WTC11 (cell line): Measurements from ENCODE around the gene PHF13. TPM values are rescaled to one million over a fixed set of nuclear protein-coding genes. Genes with fewer than 3 reads are reported as not detected.

Experiments used
- ATAC-seq: fragments of 200-7000 bp; cut with Tn5 transposase; 2 replicates; pipeline ENCODE4 v1.10.0; 2021; ENCODE audit warnings: mild to moderate bottlenecking, moderate library complexity
- CTCF ChIA-PET: fragments of 300-600 bp; sonication (Branson Sonifier 250); formaldehyde crosslinking; loops from one replicate; lab custom pipeline; 2021; ENCODE audit warnings: antibody characterized with exemption; lab: Charles Lee
- POLR2A ChIA-PET: fragments of 350-600 bp; sonication (Branson Sonifier 250); formaldehyde crosslinking; loops from one replicate; lab custom pipeline; 2021; ENCODE audit warnings: antibody characterized with exemption; lab: Charles Lee
- DNase-seq: peaks from one replicate; pipeline ENCODE4 v3.0.0; 2021; ENCODE audit warnings: low spot score
- H3K27ac Mint-ChIP-seq: 2 replicates; pipeline ENCODE4 v1.8.0; 2021; ENCODE audit warnings: mixed read lengths
- H3K27me3 Mint-ChIP-seq: 2 replicates; pipeline ENCODE4 v1.8.0; 2021; ENCODE audit warnings: low read depth, mild to moderate bottlenecking, moderate library complexity, mixed read lengths
- H3K36me3 Mint-ChIP-seq: 2 replicates; pipeline ENCODE4 v1.8.0; 2021; ENCODE audit warnings: mixed read lengths
- H3K4me1 Mint-ChIP-seq: 2 replicates; pipeline ENCODE4 v1.8.0; 2022; ENCODE audit warnings: mixed read lengths
- H3K4me3 Mint-ChIP-seq: 2 replicates; pipeline ENCODE4 v1.8.0; 2021; ENCODE audit warnings: mild to moderate bottlenecking, moderate library complexity, mixed read lengths
- H3K9me3 Mint-ChIP-seq: 2 replicates; pipeline ENCODE4 v1.8.0; 2021; ENCODE audit warnings: mixed read lengths
- ATF1 ChIP-seq: sonication (generic); formaldehyde crosslinking; IDR thresholded peaks from 2 replicates; pipeline ENCODE4 v1.8.1; 2023; ENCODE audit warnings: mild to moderate bottlenecking, moderate library complexity, missing genetic modification reagents
- CREB1 ChIP-seq: sonication (generic); formaldehyde crosslinking; IDR thresholded peaks from 2 replicates; pipeline ENCODE4 v1.8.0; 2023; ENCODE audit warnings: mild to moderate bottlenecking, missing genetic modification reagents
- CREM ChIP-seq: sonication (generic); formaldehyde crosslinking; IDR thresholded peaks from 2 replicates; pipeline ENCODE4 v1.8.1; 2022; ENCODE audit warnings: mild to moderate bottlenecking, missing genetic modification reagents, moderate library complexity
- ETV6 ChIP-seq: sonication (generic); formaldehyde crosslinking; IDR thresholded peaks from 2 replicates; pipeline ENCODE4 v1.8.1; 2022; ENCODE audit warnings: mild to moderate bottlenecking, missing genetic modification reagents
- FOXK1 ChIP-seq: sonication (generic); formaldehyde crosslinking; IDR thresholded peaks from 2 replicates; pipeline ENCODE4 v1.8.0; 2022; ENCODE audit warnings: mild to moderate bottlenecking, moderate library complexity, missing genetic modification reagents
- GTF2I ChIP-seq: fragments of 250-450 bp; sonication (Bioruptor Pico); conservative IDR thresholded peaks from 2 replicates; pipeline ENCODE4 v1.4.0; 2021; ENCODE audit warnings: mild to moderate bottlenecking
- HMGA2 ChIP-seq: fragments of 250-450 bp; sonication (Bioruptor Pico); IDR thresholded peaks from 2 replicates; pipeline ENCODE4 v1.4.0; 2021; ENCODE audit warnings: mild to moderate bottlenecking, moderate library complexity
- KAT7 ChIP-seq: sonication (generic); formaldehyde crosslinking; IDR thresholded peaks from 2 replicates; pipeline ENCODE4 v1.8.1; 2023; ENCODE audit warnings: missing genetic modification reagents, mild to moderate bottlenecking, borderline replicate concordance
- NFYB ChIP-seq: sonication (generic); formaldehyde crosslinking; conservative IDR thresholded peaks from 2 replicates; pipeline ENCODE4 v1.8.0; 2022; ENCODE audit warnings: low read depth, missing genetic modification reagents
- NR3C1 ChIP-seq: sonication (generic); formaldehyde crosslinking; conservative IDR thresholded peaks from 2 replicates; pipeline ENCODE4 v1.8.1; 2023; ENCODE audit warnings: low read depth, mild to moderate bottlenecking, missing genetic modification reagents
- SP1 ChIP-seq: sonication (generic); formaldehyde crosslinking; conservative IDR thresholded peaks from 2 replicates; pipeline ENCODE4 v1.8.1; 2022; ENCODE audit warnings: missing genetic modification reagents
- ZNF263 ChIP-seq: sonication (generic); formaldehyde crosslinking; IDR thresholded peaks from 2 replicates; pipeline ENCODE4 v1.8.1; 2022; ENCODE audit warnings: low read depth, mild to moderate bottlenecking, moderate library complexity, missing genetic modification reagents
- ZNF317 ChIP-seq: sonication (generic); formaldehyde crosslinking; IDR thresholded peaks from 2 replicates; pipeline ENCODE4 v1.8.1; 2023; ENCODE audit warnings: low read depth, mild to moderate bottlenecking, moderate library complexity, missing genetic modification reagents, borderline replicate concordance
- total RNA-seq: library from RNA; stranded (reverse); gene quantifications from 3 replicates; pipeline ENCODE4 v1.2.3, GENCODE V29; 2021
- TF ChIP-seq, protein P1 (sequence below): sonication (generic); formaldehyde crosslinking; IDR thresholded peaks from 2 replicates; pipeline ENCODE4 v1.8.1; 2023; ENCODE audit warnings: mild to moderate bottlenecking, missing genetic modification reagents
- TF ChIP-seq, protein P2 (sequence below): fragments of 250-450 bp; sonication (Bioruptor Pico); IDR thresholded peaks from 2 replicates; pipeline ENCODE4 v1.9.0; 2021; ENCODE audit warnings: mild to moderate bottlenecking
- TF ChIP-seq, protein P3 (sequence below): sonication (generic); formaldehyde crosslinking; IDR thresholded peaks from 2 replicates; pipeline ENCODE4 v1.8.0; 2022; ENCODE audit warnings: mild to moderate bottlenecking, missing genetic modification reagents
- TF ChIP-seq, protein P4 (sequence below): sonication (generic); formaldehyde crosslinking; IDR thresholded peaks from 2 replicates; pipeline ENCODE4 v1.8.0; 2022; ENCODE audit warnings: mild to moderate bottlenecking, missing genetic modification reagents
- TF ChIP-seq, protein P5 (sequence below): fragments of 250-450 bp; sonication (Bioruptor Pico); IDR thresholded peaks from 2 replicates; pipeline ENCODE4 v1.9.0; 2021; ENCODE audit warnings: mild to moderate bottlenecking, borderline replicate concordance

Gene PHF13
- total RNA-seq, 1 experiment from 2014 or later: 39.6 TPM

DNA sequence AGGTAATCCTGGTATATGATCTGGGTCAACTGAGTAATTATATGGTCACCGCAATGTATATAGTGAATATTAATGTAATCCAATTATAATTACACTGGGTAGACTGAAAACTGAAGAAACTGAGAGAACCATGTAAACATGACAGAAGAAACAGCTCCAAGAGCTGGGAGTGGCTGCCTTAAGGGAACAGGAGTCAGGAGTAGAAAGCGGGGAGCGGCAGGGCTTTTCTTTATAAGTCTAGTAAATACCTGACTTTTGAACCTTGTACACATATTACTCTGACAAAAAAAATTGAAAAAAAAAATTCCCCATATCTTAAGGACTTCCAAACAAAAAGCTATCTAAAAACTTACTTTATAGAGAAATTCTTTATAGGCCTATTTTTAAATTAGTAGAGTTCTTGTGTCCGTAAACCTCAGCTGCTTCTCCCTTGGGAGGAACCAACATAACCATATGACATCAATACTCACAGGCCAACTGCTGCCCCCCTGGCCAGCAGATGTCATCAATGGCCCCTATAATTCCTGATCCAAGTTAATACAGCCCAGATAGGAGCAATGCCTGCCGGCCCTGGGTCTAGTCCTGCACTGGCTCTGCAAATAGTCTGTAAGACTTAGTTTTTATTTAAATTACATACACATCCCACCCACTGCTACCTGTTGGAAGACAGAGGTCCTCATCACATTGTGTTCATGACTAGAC lies 45.0 kb downstream of the PHF13 start:
- H3K36me3 Mint-ChIP-seq: peaks cover 37% of the 10 kb centered on the region
- no peak overlapping the region for H3K4me3 Mint-ChIP-seq
- H3K27ac Mint-ChIP-seq: no peak overlapping the region
- CTCF ChIA-PET: interaction anchor here (0.8 kb wide), 1 partner anchor 43 kb away, joined by 3 read pairs; the partner anchor contains the start of gene DNAJC11
- no peaks in the 10 kb centered on the region for H3K27me3 Mint-ChIP-seq
- POLR2A ChIA-PET: no interaction called here
- peaks cover 8% of the 10 kb centered on the region; the same call in 1 of the 2 replicates for H3K9me3 Mint-ChIP-seq
- ATAC-seq (no peak), DNase-seq (no peak)
- H3K4me1 Mint-ChIP-seq: no peaks in the 10 kb centered on the region
- TF ChIP-seq FOXK1 (CRISPR knock-in tag) (no peak), ETV6 (CRISPR knock-in tag) (no peak), CREM (CRISPR knock-in tag) (no peak), GTF2I (CRISPR knock-in tag) (no peak), ZNF317 (no peak), NFYB (CRISPR knock-in tag) (no peak), ATF1 (CRISPR knock-in tag) (no peak), KAT7 (CRISPR knock-in tag) (no peak), HMGA2 (no peak), NR3C1 (CRISPR knock-in tag) (no peak), ZNF263 (CRISPR knock-in tag) (no peak), SP1 (CRISPR knock-in tag) (no peak), CREB1 (CRISPR knock-in tag) (no peak)
- TF ChIP-seq, protein P1, sequence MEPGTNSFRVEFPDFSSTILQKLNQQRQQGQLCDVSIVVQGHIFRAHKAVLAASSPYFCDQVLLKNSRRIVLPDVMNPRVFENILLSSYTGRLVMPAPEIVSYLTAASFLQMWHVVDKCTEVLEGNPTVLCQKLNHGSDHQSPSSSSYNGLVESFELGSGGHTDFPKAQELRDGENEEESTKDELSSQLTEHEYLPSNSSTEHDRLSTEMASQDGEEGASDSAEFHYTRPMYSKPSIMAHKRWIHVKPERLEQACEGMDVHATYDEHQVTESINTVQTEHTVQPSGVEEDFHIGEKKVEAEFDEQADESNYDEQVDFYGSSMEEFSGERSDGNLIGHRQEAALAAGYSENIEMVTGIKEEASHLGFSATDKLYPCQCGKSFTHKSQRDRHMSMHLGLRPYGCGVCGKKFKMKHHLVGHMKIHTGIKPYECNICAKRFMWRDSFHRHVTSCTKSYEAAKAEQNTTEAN (CRISPR knock-in tag): no peak
- TF ChIP-seq, protein P2, sequence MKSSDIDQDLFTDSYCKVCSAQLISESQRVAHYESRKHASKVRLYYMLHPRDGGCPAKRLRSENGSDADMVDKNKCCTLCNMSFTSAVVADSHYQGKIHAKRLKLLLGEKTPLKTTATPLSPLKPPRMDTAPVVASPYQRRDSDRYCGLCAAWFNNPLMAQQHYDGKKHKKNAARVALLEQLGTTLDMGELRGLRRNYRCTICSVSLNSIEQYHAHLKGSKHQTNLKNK (CRISPR knock-in tag): no peak
- TF ChIP-seq, protein P3, sequence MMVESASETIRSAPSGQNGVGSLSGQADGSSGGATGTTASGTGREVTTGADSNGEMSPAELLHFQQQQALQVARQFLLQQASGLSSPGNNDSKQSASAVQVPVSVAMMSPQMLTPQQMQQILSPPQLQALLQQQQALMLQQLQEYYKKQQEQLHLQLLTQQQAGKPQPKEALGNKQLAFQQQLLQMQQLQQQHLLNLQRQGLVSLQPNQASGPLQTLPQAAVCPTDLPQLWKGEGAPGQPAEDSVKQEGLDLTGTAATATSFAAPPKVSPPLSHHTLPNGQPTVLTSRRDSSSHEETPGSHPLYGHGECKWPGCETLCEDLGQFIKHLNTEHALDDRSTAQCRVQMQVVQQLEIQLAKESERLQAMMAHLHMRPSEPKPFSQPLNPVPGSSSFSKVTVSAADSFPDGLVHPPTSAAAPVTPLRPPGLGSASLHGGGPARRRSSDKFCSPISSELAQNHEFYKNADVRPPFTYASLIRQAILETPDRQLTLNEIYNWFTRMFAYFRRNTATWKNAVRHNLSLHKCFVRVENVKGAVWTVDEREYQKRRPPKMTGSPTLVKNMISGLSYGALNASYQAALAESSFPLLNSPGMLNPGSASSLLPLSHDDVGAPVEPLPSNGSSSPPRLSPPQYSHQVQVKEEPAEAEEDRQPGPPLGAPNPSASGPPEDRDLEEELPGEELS (CRISPR knock-in tag): no peak
- TF ChIP-seq, protein P4, sequence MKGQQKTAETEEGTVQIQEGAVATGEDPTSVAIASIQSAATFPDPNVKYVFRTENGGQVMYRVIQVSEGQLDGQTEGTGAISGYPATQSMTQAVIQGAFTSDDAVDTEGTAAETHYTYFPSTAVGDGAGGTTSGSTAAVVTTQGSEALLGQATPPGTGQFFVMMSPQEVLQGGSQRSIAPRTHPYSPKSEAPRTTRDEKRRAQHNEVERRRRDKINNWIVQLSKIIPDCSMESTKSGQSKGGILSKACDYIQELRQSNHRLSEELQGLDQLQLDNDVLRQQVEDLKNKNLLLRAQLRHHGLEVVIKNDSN (CRISPR knock-in tag): no peak
- TF ChIP-seq, protein P5, sequence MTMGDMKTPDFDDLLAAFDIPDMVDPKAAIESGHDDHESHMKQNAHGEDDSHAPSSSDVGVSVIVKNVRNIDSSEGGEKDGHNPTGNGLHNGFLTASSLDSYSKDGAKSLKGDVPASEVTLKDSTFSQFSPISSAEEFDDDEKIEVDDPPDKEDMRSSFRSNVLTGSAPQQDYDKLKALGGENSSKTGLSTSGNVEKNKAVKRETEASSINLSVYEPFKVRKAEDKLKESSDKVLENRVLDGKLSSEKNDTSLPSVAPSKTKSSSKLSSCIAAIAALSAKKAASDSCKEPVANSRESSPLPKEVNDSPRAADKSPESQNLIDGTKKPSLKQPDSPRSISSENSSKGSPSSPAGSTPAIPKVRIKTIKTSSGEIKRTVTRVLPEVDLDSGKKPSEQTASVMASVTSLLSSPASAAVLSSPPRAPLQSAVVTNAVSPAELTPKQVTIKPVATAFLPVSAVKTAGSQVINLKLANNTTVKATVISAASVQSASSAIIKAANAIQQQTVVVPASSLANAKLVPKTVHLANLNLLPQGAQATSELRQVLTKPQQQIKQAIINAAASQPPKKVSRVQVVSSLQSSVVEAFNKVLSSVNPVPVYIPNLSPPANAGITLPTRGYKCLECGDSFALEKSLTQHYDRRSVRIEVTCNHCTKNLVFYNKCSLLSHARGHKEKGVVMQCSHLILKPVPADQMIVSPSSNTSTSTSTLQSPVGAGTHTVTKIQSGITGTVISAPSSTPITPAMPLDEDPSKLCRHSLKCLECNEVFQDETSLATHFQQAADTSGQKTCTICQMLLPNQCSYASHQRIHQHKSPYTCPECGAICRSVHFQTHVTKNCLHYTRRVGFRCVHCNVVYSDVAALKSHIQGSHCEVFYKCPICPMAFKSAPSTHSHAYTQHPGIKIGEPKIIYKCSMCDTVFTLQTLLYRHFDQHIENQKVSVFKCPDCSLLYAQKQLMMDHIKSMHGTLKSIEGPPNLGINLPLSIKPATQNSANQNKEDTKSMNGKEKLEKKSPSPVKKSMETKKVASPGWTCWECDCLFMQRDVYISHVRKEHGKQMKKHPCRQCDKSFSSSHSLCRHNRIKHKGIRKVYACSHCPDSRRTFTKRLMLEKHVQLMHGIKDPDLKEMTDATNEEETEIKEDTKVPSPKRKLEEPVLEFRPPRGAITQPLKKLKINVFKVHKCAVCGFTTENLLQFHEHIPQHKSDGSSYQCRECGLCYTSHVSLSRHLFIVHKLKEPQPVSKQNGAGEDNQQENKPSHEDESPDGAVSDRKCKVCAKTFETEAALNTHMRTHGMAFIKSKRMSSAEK (CRISPR knock-in tag): no peak
